Tibial nerve (tissue), 4 donors: ENCODE results near the gene BANK1.

Experiments
- EP300 ChIP-seq, 2 donors: sonication (generic); formaldehyde crosslinking; IDR thresholded peaks; one replicate each; pipeline ENCODE4 v1.6.1; 2017; ENCODE audit warnings: antibody characterized with exemption in 2 of 2, mild to moderate bottlenecking in 1 of 2
- POLR2A ChIP-seq, 2 donors: fragments of 450-650 bp; IDR thresholded peaks; one replicate each; pipeline ENCODE4 v1.6.1; 2017; ENCODE audit warnings: antibody characterized with exemption in 2 of 2, mild to moderate bottlenecking in 2 of 2, moderate library complexity in 2 of 2
- TF ChIP-seq, protein P1 (sequence below), 5 experiments: fragments of 200-600 bp in 3 of 5; fragments of 450-650 bp in 2 of 5; sonication (generic) in 3 of 5; IDR thresholded peaks; one replicate each; pipeline ENCODE4 v1.5.1; 2016 to 2019; ENCODE audit warnings: antibody characterized with exemption in 5 of 5, mild to moderate bottlenecking in 3 of 5, moderate library complexity in 2 of 5

DNA sequence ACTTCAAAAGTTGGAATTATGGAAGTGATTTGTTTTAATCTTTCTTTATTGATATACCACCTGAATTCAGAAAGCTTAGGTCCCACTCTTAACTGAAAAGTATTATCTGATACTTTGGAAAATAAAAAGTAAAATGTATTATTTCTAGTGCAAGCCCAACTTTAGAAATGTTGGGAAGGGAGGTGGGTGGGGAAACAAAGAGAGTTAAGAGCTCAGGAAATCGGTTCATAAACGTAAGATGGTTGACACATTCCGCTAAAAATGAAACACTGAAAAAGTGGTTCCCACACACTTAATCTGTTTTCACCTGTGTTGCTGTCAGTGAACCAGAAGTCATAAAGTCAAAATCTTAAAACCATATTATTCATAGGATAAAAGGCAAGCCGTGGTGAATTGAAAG lies 237.4 kb downstream of the BANK1 start:
- TF ChIP-seq, protein P1, sequence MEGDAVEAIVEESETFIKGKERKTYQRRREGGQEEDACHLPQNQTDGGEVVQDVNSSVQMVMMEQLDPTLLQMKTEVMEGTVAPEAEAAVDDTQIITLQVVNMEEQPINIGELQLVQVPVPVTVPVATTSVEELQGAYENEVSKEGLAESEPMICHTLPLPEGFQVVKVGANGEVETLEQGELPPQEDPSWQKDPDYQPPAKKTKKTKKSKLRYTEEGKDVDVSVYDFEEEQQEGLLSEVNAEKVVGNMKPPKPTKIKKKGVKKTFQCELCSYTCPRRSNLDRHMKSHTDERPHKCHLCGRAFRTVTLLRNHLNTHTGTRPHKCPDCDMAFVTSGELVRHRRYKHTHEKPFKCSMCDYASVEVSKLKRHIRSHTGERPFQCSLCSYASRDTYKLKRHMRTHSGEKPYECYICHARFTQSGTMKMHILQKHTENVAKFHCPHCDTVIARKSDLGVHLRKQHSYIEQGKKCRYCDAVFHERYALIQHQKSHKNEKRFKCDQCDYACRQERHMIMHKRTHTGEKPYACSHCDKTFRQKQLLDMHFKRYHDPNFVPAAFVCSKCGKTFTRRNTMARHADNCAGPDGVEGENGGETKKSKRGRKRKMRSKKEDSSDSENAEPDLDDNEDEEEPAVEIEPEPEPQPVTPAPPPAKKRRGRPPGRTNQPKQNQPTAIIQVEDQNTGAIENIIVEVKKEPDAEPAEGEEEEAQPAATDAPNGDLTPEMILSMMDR (IDR thresholded peaks at IDR 0.05), result no peak
- no peak for TF ChIP-seq EP300 (IDR thresholded peaks at IDR 0.05)
- TF ChIP-seq POLR2A (IDR thresholded peaks at IDR 0.05), result no peak
